Activated T-cell treated with anti-CD3 and anti-CD28 coated beads for 24 hours (primary cell): Measurements from ENCODE around the gene UBE4A.

ENCODE experiments used
- DNase-seq: peaks from one replicate; pipeline ENCODE4 v3.0.0-alpha.2; 2020; ENCODE audit warnings: low read depth

Gene UBE4A

DNA sequence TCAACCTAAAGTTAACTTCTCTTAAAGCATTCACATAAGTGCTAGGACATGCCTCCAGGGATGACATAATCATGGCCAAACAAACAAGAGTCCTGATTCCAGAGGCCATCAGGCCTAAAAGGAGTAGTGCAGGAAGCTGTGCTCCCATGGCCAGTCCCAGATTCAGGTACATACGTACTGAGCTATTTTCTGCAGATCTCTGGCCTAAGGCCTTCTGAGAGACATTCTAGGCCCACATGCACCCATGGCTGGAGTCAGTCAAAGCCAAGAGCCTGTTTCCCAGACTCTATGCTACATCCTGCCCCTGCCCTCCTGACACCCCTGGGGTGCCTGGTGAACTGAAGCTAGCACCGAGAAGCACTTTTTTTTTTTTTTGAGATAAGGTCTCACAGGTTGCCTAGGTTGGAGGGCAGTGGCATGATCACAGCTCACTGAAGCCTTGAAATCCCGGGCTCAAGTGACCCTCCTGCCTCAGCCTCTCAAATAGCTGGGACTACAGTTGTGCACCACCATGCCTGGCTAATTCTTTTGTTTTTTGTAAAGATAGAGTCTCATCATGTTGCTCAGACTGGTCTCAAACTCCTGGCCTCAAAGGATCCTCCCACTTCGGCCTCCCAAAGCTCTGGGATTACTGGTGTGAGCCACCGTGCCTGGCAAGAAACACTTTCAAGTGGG is 17.4 kb upstream of the UBE4A start:
- DNase-seq, result no peak

DNA sequence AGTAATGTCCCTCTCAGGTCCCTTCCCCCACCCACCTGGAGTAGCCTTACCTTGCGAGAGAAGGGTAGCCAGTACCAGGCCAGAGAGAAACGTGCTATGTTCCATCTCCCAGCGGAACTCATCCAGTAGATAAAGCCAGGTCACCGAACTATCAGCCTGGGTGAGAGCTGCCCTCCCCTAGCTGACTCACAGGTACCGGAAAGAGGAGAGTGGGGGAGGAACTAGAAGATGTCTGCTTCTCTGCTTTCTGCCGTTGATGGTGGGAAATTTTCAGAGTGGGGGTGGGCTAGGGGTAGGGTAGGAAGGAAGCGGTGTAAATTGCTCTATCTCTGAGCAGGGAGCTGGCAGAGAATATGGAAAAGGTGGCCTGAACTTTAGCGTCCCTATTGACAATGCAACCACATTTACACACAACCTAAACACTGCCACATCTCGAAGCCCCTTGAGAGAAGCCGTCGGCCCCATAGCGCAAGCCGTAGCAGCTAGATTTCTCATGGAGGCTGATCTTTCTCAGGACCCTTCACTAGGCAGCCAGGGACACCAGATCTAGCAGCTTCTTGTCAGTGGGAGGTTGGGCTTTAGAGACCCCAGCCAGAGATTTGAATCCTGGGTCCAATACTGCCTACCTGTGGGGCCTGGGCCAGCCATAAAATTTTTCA is 16.8 kb upstream of the UBE4A start, which contains the start of gene CD3D:
CD3D (minus strand) TSS at position 203 of the 659 bp plus-strand sequence; CDS start at position 105, 98 bp downstream.
- DNase-seq, result peak; percentile 65

DNA sequence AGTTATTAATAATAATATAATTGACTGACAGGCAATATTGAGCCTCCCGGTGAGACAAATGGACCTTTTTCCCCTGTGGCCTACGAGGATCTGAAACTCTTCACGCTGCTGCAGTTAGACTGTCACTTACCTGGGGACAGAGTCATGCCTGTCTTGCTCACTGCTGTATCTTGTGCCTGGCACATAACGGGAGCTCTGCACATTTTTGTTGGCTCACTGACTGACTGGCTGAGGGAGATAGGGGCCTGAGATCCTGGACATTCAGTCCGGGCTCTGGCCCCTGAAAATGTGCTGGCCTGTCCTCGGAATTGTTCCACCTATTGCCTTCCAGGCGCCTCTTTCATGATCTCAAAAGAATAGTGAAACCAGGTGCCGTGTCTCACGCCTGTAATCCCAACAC is 16.2 kb upstream of the UBE4A start:
- DNase-seq, result no peak

DNA sequence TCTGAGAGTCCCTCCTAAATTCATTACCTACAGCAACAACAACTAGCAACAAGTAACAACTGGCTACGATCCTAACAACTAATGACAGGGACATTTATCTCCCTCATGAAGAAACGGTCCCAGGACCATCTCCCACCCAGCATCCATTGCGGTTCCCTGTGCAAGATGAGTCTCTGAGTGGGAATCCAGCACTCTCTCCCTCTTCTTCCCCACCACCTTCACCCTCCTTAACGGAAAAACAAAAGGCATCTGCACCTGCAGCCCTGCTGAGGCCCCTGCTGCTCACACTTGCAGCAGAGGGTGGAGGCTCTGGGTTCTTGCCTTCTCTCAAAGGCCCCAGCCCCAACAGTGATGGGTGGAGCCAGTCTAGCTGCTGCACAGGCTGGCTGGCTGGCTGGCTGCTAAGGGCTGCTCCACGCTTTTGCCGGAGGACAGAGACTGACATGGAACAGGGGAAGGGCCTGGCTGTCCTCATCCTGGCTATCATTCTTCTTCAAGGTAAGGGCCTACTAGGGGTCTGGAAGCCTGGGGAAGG is 15.4 kb upstream of the UBE4A start, which contains the start of gene CD3G:
CD3G (plus strand) TSS at position 364 of the 535 bp plus-strand sequence; CDS start at position 444, 80 bp downstream.
- peak; percentile 65 for DNase-seq

DNA sequence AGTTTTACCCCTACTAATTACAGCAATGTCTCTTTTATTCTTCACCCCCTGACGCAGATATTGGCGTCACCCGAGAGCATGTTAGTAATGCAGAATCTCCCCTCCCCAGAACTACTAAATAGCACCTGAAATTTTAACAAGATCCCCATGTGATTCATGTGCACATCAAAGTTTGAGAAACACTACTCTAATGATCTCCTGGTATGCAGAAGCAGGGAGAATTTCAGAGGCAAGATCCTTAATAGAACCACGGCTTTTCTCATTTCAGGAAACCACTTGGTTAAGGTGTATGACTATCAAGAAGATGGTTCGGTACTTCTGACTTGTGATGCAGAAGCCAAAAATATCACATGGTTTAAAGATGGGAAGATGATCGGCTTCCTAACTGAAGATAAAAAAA is 9.9 kb upstream of the UBE4A start:
- no peak for DNase-seq

DNA sequence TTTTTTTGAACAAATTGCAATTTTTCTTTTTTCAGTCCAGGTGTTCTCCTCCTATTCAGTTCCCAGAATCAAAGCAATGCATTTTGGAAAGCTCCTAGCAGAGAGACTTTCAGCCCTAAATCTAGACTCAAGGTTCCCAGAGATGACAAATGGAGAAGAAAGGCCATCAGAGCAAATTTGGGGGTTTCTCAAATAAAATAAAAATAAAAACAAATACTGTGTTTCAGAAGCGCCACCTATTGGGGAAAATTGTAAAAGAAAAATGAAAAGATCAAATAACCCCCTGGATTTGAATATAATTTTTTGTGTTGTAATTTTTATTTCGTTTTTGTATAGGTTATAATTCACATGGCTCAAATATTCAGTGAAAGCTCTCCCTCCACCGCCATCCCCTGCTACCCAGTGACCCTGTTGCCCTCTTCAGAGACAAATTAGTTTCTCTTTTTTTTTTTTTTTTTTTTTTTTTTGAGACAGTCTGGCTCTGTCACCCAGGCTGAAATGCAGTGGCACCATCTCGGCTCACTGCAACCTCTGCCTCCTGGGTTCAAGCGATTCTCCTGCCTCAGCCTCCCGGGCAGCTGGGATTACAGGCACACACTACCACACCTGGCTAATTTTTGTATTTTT is 6.2 kb upstream of the UBE4A start:
- no peak for DNase-seq

DNA sequence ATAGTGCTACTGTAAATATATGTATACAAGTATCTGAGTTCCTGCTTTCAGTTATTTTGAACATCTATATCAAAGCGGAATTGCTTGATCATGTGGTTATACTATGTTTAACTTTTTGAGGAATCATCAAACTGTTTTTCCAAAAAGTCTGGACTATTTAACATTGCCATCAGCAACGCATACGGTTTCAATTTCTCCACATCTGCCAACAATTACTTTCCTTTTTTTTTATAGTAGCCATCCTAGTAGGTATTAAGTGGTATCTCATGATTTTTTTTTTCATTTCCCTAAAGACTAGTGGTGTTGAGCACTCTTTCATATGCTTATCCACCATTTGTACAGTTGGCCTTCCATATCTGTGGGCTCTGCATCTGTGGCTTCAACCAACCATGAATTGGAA is 1.3 kb upstream of the UBE4A start:
- DNase-seq, result no peak

DNA sequence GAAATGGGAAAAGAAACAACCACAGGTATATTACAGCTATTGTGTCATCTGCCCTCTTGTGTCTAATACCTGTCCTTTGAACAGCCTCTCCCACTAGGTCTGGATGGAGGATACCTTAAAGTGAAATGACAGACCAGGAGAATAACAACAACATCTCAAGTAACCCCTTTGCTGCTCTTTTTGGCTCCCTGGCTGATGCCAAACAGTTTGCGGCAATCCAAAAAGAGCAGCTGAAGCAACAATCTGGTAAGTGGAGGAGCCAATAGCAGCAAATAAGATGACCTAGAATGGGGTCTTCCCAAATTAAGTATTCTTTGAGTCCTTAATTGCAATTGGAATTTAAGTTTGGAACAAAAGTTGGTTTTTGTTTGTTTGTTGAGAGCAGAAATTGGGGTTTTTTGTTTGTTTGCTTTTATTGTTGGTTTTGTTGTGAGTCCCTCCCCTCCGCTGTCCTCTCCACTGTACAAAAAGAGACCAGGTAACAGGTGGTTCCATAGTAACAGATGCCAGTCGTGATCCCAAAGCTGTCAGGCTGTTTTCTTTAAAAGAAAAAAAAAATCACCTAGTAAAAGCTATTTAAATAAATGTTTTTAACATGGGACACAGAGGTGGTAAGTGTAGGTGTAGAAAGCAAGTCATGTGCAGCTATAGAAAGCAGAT is 5.7 kb downstream of the UBE4A start:
- no peak for DNase-seq

DNA sequence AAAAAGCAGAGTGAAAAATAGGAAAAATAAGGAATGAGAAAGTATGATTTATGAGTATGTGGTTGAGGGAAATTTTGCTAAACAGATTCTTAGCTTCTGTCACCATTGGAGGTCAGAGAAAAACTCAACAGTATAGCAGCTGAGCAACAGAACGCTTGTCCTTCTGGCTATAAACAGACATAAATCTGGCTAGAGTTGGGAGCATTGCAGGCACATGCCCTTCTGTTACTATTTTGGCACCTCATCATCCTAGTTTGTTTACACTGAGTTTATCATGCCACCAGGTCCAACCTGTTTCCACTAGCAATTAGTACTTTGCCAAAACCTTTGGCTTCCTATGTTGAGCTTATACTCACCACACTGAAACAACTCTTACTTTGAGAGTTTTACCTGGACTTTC is 6.9 kb downstream of the UBE4A start:
- no peak for DNase-seq

DNA sequence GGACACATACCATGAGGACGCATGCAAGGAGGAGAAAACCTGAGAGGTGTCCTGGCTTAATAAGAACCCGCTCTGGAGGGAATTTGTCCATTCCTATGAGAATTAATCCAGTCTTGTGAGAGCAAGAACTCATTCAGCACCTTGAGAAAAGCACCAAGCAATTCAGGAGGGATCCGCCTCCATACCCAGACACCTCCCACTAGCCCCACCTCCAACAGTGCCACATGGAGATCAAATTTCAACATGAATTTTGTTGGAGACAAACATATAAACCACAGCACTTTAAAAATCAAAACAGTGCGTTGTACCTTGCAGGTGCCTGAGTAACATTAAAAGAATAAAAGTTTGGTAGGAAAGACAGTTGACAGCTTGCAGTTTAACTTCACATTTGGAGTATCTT is 11.4 kb downstream of the UBE4A start:
- no peak for DNase-seq

DNA sequence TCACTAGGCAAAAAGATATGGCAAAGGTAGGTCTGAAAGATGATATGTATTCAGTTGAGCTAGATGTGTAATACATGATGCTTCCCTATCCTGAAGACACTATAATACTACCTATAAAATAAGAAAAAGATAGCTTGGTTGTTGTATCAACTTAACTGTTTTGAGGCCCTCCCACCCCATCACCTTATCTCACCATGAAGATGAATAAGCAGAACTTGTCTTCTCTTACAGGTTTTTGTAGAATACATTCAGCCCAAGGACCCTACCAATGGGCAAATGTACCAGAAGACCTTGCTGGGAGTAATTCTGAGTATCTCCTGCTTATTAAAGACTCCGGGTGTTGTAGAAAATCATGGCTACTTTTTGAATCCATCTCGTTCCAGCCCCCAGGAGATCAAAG is 13.9 kb downstream of the UBE4A start:
- DNase-seq, result no peak

DNA sequence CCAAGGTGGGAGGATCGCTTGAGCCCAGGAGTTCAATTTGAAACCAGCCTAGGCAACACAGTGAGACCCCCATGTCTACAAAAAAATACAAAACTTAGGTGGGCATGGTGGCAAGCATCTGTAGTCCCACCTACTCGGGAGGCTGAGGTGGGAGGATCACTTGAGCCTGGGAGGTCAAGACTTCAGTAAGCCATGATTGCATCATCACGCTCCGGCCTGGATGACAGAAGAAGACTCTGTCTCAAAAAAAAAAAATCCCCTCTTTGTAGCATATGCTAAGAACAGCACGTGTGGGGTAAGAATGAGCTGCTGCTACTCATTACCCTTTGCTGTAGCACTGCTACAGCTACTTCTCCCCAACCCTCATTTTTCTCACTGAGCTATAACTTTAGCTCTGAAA is 14.5 kb downstream of the UBE4A start:
- no peak for DNase-seq

DNA sequence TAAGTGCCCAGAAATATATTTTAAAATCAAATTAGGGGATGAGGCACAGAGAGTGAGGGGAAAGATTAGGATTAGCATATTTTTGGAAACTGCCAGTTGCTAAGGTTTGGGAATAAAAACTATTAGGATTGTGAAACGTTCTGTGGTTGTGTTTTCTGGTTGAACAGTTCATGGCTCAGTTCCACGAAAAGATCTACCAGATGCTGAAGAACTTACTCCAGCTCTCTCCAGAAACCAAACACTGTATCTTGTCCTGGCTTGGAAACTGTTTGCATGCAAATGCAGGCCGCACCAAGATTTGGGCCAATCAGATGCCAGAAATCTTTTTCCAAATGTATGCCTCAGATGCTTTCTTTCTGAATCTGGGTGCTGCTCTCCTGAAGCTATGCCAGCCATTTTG is 15.3 kb downstream of the UBE4A start:
- DNase-seq, result no peak

DNA sequence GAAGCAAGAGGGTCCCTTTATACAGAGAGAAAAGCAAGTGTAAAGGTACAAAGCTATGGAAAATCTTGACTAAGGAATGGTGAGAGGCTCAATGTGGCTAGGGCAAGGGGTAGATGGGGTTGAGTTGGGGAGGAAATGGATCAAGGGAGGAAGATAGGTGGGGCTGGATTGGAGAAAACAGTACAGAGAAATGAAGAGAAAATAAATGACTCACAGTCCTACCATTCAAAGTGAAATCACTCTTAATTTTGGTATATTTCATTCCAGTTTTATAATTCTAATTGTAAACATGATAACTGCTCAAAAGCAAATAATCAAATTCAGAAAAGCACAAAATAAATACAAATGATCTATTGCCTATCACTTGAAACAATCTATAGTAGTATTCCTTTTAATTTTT is 16.6 kb downstream of the UBE4A start:
- DNase-seq, result no peak

DNA sequence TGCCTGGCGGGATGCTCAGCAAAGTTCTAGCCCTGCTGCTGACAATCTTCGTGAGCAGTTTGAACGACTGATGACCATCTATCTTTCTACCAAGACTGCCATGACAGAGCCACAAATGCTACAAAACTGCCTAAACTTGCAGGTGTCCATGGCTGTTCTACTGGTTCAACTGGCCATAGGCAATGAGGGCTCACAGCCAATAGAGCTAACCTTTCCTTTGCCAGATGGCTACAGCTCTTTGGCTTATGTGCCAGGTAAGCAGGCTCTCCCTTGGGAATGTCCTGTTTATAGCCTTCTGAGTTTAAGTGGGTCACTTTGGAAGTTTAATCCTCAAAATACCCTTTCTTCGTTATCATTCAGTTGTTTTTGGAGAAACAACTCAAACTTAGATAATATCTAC is 20.1 kb downstream of the UBE4A start:
- DNase-seq, result no peak

DNA sequence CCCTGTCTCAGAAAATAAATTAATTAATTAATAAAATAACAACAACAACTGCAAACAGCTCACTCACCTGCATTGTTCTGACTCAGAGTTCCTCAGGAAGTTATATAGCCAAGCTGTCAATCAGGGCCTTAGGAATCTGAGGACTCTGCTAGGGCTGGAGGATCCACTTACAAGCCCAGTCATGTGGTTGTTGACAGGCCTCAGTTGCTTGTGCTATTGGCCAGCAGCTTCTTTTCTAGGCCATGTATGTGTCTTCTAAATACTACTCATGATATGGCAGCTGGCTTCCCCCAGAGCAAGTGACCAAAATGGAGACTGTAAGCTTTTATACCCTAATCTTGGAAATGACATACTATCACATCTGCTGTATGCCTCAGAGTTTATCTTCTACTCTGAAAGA is 21.2 kb downstream of the UBE4A start:
- DNase-seq, result no peak

DNA sequence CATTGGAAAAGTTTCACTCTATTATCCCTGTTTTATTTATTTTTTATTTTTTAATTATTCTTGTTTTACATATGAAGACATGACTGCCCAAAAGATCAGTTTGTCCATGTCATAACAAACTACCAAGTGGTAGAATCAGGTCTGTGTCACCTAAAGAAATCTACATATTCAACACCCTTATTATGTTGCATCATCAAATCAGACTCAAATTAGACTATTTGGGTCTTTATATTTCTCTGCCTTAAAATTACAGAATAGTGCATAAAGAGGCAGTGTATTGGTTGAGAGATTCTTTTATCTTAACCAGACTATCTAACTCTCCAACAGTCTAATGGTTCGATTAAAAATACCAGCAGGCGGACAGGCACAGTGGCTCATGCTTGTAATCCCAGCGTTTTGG is 23.6 kb downstream of the UBE4A start:
- no peak for DNase-seq

DNA sequence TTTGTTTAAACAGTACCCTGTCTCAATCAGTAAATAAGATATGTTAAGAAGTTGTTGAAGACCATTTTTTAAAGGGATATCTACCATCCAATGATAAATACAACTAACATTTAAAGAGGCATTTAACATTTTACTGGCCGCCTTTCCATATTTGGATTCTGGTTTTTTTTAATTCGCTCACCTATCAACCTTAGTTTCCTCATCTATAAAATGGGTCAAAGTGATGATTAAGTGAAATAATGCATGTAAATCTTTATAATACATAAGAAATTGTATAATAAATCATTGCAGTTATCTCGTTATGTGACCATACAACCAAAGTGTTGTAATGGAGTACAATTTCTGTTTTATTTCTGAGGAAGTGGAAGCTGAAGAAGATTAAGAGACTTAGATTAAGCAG is 24.3 kb downstream of the UBE4A start:
- no peak for DNase-seq

DNA sequence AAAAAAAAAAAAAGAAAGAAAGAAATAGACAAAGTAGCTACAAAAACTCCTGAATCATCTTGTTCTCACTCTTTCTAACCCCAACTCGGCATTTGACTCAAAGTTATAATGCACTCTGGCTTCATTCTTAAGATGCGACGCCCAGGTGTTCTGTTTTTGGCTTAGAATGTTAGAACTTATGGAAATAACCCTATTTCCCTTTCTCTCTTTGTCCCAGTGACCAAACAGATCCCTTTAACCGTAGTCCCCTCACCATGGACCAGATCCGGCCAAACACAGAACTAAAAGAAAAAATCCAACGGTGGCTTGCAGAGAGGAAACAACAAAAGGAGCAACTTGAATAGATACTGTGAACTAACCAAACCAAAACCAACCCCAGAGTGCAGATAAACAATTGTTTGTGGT is 36.7 kb downstream of the UBE4A start:
- no peak for DNase-seq

DNA sequence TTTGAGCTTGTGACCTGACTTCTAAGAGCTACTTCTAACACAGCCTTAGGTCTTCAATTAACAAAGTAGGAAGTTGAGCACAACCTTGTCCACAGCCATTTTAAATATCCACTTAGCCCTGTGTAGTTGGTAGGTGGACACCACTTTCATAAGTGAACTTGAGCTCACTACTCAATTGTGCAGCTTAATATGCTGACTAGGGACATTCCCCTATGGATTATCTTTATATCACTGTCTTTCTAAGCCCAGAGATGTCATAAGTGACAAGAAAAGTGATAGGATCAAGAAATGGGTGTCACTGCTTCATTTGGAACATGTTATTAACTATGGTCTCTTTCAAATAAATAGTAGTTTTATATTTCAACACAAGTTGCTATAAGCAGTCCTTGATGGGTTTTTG is 38.0 kb downstream of the UBE4A start:
- DNase-seq, result no peak

DNA sequence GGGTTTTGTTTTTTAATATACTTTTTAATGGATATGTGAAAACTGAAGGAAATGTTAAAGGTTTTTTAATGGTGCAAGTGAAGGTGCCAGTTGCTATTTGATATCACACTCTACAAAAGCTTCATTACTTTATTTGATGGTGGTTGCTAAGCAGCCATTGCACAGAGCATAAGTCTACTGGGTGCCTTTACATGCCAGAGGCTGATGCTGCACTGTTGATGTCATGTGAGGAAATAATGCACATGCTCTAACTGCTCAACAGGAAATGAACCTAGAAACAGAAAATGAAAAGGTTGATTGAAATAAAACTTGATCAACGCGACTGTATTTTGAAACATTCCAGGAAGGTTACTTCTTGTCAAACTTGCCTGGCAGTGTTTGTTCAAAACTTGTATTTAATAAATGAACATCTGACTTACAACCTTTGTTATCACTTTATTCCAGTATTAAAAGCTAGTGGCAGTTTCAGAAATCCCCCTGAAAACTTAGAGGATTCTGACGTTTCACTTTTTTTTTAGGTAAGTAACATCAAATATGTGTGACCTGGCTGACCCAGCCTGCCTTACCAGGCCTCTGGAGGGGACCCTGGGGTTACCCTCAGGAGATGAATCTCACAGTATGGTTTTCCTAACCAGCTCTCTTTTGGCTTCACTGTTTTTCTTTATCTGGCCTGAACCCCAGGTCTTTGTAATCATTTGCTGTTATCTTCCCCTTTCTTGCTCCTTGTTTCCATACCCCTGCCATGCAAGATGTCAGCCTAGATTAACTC is 39.6 kb downstream of the UBE4A start:
- peak; percentile 25 for DNase-seq
